ENCODE results near the gene CRB1. TPM values are rescaled to one million over a fixed set of nuclear protein-coding genes. Genes with fewer than 3 reads are reported as not detected.

CRB1 gene
- total and polyA plus RNA-seq, 2 donors from 2014 or later: 0.16 to 1.2 TPM

DNA sequence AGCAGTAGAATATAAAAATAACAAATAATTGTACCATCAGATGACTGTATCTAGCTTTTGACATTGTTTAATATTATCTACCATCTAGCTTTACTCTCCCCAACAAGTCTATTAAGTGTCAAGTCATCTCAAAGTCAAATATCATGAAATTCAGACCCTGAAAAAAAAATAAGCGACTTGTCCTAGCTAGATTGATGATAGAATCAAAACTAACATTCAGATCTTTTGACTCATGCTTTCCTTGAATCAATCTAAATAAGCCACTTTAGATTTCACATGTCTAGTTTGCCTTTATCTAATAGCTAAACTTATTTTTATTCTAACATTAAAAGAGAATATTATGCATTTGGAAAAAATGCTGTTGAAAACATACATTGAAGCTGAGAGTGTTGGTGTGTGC, 35.4 kb downstream of the CRB1 start:
- intact Hi-C loops (cut with DNase I): no loop called here
- no peak for FAIRE-seq

DNA sequence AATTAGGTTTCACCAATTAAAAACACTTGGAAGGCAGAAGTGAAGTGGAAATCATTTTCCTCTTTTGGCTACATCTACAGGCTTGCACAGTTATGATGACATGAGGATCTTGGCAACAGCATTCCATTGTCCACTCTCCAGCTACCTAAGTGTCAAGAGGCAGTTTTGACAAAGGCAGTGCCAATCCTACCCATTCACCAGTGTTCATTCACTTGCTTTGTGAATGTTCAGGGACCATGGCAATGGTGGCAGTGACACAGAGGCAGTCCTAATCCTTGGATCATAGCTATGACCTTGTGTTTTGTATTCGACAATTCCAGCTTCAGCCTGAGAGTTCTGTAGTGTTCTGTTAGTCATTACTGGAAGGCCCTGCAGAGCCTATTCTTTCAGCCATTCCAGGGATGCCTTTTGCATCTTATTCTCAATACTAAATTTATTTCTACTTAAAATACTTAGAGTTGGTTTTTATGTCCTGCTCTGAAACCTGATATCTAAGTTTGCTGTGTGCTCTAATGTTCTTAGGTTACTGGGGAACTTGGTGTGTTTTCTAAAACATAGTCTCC, 36.7 kb downstream of the CRB1 start:
- no peaks in the 10 kb centered on the region for H3K27me3 ChIP-seq (ENCODE audit: control insufficient read depth, insufficient read depth, low read length)
- intact Hi-C loops (cut with DNase I): no loop called here
- H3K9me3 ChIP-seq (ENCODE audit: control insufficient read depth in 2 of 3, insufficient read depth in 1 of 3, low read length in 3 of 3): no peaks in the 10 kb centered on the region
- peak in 1 of 5 donors; percentile 9 for DNase-seq
- no peak for FAIRE-seq
- H3K4me3 ChIP-seq (ENCODE audit: low read length in 3 of 3): no peak overlapping the region
- H3K36me3 ChIP-seq (ENCODE audit: control insufficient read depth in 2 of 3, insufficient read depth in 3 of 3, low read length in 3 of 3): no peaks in the 10 kb centered on the region
- no peaks in the 10 kb centered on the region for H3K4me1 ChIP-seq (ENCODE audit: control insufficient read depth in 2 of 3, insufficient read depth in 2 of 3, low read depth in 1 of 3, low read length in 3 of 3)
- no peak overlapping the region for H3K27ac ChIP-seq (ENCODE audit: low read depth in 2 of 2, low read length in 2 of 2)
- no peak overlapping the region for H3K9ac ChIP-seq (ENCODE audit: low read length in 3 of 3)
- TF ChIP-seq, protein P1, sequence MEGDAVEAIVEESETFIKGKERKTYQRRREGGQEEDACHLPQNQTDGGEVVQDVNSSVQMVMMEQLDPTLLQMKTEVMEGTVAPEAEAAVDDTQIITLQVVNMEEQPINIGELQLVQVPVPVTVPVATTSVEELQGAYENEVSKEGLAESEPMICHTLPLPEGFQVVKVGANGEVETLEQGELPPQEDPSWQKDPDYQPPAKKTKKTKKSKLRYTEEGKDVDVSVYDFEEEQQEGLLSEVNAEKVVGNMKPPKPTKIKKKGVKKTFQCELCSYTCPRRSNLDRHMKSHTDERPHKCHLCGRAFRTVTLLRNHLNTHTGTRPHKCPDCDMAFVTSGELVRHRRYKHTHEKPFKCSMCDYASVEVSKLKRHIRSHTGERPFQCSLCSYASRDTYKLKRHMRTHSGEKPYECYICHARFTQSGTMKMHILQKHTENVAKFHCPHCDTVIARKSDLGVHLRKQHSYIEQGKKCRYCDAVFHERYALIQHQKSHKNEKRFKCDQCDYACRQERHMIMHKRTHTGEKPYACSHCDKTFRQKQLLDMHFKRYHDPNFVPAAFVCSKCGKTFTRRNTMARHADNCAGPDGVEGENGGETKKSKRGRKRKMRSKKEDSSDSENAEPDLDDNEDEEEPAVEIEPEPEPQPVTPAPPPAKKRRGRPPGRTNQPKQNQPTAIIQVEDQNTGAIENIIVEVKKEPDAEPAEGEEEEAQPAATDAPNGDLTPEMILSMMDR (IDR thresholded peaks at IDR 0.05; ENCODE audit: borderline replicate concordance, extremely low read depth, insufficient read depth): no peak

More for the DNA sequence above, 35.4 kb downstream of the CRB1 start:
- no peaks in the 10 kb centered on the region for H3K4me1 ChIP-seq (ENCODE audit: control insufficient read depth in 2 of 3, insufficient read depth in 2 of 3, low read depth in 1 of 3, low read length in 3 of 3)
- TF ChIP-seq, protein P1 (IDR thresholded peaks at IDR 0.05; ENCODE audit: borderline replicate concordance, extremely low read depth, insufficient read depth): no peak
- H3K27ac ChIP-seq (ENCODE audit: low read depth in 2 of 2, low read length in 2 of 2): no peak overlapping the region
- H3K27me3 ChIP-seq (ENCODE audit: control insufficient read depth, insufficient read depth, low read length): no peaks in the 10 kb centered on the region
- no peak overlapping the region for H3K9ac ChIP-seq (ENCODE audit: low read length in 3 of 3)
- no peaks in the 10 kb centered on the region for H3K36me3 ChIP-seq (ENCODE audit: control insufficient read depth in 2 of 3, insufficient read depth in 3 of 3, low read length in 3 of 3)
- H3K4me3 ChIP-seq (ENCODE audit: low read length in 3 of 3): no peak overlapping the region
- no peaks in the 10 kb centered on the region for H3K9me3 ChIP-seq (ENCODE audit: control insufficient read depth in 2 of 3, insufficient read depth in 1 of 3, low read length in 3 of 3)
- no peak for DNase-seq

DNA sequence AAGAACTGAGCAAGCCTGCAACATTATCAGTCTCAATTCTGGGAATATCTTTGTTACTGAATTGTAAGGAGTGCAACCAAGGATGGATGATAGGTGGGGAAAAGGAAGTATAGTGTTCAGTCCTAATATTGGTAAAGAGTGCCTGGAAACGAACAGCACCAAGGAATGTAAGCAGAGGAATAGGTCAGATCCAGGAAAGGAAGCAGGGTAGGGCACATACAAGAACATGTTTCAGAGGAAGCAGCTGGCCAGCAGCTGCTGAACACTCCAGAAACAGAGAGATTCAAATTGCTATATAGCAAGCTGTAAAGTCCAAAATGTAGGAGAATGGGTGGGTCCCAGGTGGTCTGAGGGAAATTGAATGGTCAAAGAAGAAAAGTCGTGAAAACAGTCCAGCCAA, 37.9 kb downstream of the CRB1 start:
- Histone ChIP-seq H3K9me3 (ENCODE audit: control insufficient read depth in 2 of 3, insufficient read depth in 1 of 3, low read length in 3 of 3) (no peaks in the 10 kb centered on the region), H3K27ac (ENCODE audit: low read depth in 2 of 2, low read length in 2 of 2) (no peak overlapping the region), H3K27me3 (ENCODE audit: control insufficient read depth, insufficient read depth, low read length) (no peaks in the 10 kb centered on the region), H3K36me3 (ENCODE audit: control insufficient read depth in 2 of 3, insufficient read depth in 3 of 3, low read length in 3 of 3) (no peaks in the 10 kb centered on the region), H3K9ac (ENCODE audit: low read length in 3 of 3) (no peak overlapping the region), H3K4me1 (ENCODE audit: control insufficient read depth in 2 of 3, insufficient read depth in 2 of 3, low read depth in 1 of 3, low read length in 3 of 3) (no peaks in the 10 kb centered on the region), H3K4me3 (ENCODE audit: low read length in 3 of 3) (no peak overlapping the region)
- TF ChIP-seq, protein P1 (IDR thresholded peaks at IDR 0.05; ENCODE audit: borderline replicate concordance, extremely low read depth, insufficient read depth): no peak
- intact Hi-C loops (cut with DNase I): no loop called here
- FAIRE-seq (no peak), DNase-seq (no peak)

All from kidney (tissue), 14 donors.